Ramos (cell line): Measurements from ENCODE around the gene OR6C76.
"Not testable (repeated sequence)": the region's sequence is repeated elsewhere in the genome, so short reads cannot be mapped to it uniquely, and the experiment has no call there.

Experiments used
- in situ Hi-C: fragments of 300-500 bp; cut with MboI; formaldehyde crosslinking; loops from one replicate; pipeline ENCODE4 v1.14.3; 2022; ENCODE audit warnings: low sequenced_read_pairs; ENCODE audit not compliant: unreplicated experiment

Gene OR6C76

DNA sequence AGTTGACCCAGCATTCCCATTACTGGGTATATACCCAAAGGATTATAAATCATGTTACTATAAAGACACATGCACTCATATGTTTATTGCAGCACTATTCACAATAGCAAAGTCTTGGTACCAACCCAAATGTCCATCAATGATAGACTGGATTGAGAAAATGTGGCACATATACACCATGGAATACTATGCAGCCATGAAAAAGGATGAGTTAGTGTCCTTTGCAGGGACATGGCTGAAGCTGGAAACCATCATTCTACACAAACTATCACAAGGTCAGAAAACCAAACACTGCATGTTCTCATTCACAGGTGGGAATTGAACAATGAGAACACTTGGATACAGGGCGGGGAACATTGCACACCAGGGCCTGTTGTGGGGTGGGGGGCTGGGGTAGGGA lies 38.9 kb downstream of the OR6C76 start:
- in situ Hi-C loops: not testable (repeated sequence)

DNA sequence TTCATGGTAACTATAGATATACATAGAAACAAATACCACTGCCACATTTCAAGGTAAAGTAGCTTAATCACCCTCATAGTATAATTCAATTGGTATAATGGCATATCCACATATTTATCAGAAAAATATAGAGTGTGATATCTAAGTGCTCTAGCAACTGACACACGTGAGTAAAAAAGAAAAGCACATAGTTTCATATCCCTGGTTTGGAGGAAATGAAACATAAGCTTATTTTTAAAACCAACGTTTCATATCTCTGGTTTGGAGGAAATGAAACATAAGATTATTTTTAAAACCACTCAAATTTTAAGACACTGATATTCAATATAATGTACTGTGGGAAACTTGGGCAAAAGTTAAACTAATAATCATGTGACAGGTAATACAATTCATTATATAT lies 41.8 kb downstream of the OR6C76 start:
- in situ Hi-C loops: no loop called here

DNA sequence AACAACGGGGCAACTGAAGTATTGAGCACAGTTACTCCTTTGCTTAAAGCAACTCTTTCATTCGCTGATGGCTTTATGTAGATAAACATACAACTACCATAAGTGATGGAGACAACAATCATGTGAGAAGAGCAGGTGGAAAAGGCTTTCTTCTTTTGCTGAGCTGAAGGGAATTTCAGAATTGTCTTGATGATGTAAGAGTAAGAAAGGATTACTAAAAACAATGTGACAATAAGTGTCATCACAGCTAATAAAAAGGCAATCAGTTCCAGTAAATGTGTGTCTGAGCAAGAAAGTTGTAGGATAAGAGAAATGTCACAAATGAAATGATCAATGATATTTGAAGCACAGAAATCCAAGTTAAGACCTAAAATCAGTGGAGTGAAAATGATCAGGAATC lies 43.2 kb downstream of the OR6C76 start:
- in situ Hi-C loops: no loop called here

DNA sequence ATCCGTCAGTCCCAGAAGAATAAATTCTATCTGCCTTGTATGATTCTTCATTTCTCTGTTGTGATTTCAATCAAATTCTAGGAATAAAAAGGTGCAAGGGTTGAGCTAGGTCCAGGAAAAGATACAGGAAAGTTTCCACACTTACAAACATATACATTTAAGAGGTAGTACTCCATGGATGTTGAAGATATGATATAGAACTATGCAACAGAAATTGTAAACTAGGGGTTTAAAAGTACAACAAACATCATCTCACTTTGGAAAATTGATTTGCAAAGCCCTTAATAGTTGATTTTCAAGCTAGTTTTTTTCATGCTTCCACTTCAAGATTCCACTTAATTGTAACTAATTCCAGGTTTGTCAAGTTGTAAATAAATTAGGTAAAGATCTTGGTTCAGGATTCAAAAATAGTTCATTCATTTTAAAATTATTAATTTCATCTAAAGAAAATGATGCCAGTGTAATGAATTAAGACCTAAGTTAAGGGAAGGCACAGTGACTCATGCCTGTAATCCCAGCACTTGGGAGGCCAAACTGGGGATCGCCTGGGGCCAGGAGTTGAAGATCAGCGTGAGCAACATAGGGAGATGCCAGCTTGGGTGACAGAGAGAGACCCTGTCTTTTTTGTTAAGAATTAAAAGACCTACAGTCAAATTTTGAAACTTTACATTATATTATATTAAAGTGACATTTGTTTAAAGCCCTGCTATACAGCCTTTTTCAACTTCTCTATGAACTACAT lies 44.2 kb downstream of the OR6C76 start, which contains the start of gene OR6C70:
Gene OR6C70 (minus strand): TSS at position 51 of the 742 bp plus-strand sequence. CDS start 0 bp downstream, at position 51.
- in situ Hi-C loops: no loop called here

DNA sequence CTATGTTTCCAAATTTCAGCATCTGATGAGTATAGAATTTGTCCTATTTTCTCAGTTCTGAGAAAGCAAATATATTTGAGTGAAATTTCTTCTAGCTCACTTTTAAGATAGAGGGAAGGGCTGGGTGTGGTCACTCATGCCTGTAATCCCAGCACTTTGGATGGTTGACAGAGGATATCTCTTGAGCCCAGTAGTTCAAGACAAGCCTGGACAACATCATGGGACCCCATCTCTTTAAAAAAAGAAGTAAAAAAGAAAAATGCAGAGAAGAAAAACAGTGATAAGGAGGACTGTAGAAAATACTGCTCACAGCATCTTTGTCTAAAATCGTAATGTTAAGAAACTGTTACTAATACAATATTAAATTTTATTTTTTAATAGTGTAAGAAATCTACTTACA lies 46.2 kb downstream of the OR6C76 start:
- in situ Hi-C loops: no loop called here
